Fibroblast of gingiva (primary cell): ENCODE measurements around the gene TGFBR3.
A peak's percentile ranks its signal among the peaks of the same experiment; 100 is the strongest.

Experiments used
- DNase-seq: peaks from one replicate; pipeline ENCODE4 v3.0.0-alpha.2; 2011; ENCODE audit warnings: low read depth

TGFBR3 gene

DNA sequence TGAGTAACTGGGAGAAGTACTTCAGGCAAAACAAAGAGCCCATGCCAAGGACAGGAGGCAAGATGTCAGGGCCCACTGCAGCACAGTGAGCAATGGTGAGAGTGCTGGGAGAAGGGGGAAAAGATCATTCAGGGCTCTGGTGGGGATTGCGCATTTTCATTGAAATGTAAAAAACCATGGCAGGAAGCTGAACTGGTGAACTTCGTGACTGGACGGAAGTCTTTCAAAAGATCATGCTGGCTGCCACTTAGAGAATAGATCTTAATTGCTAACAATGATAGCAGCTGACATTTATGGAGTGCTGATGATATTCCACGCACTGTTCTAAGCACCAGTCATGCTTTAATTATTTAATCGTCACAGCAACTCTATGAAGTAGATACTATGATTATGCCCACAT is 107.0 kb downstream of the TGFBR3 start:
- DNase-seq = no peak

DNA sequence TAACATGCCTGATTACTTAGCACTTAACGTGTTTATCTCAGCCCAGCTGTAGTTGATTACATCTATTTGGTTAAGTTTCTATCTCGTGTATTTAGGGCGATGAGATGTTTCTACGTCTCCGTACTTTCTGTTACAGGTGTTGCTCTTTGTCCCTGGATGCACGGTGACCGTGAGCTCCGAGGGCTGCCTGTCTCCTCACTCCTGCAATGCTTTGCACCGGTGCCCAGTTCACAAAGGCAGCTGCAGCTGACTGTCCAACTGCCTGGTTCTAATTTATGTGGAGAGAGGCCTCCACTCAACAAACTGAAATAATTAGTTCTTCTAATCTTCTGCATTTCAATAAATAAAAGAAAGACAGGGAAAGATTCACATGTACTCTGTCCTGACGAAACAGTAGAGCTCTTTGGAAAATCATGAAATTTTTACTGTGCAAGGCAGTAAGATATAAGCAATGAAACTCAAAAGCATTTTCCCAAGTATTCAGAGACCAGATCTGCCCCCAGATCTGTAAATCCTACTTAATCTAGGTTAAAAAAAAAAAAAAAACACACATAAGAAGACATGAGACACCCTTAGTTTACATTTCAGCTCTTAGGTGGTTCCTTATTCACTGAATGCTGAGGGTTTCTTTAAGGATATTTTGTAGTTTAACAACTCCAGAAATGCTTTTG is 108.2 kb downstream of the TGFBR3 start:
- DNase-seq = no peak

DNA sequence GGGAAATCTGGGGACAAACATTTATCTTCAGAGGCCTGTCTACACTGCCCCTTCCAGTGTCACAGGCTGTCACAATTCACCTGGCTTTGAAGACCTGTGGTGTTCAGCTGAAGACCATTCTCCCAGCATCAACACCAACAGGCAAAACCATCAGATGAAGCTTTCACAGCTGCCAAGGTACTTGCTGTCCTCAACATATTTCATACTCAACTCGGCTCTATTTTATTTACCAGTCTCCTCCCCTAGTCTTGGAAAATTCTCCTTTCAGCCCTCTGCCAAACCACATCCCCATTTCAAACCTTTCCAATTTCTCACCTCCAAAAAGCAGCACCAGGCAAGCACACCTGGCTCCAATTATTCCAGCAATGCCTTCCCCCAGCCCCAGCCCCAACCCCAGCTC is 108.8 kb downstream of the TGFBR3 start:
- DNase-seq = no peak

DNA sequence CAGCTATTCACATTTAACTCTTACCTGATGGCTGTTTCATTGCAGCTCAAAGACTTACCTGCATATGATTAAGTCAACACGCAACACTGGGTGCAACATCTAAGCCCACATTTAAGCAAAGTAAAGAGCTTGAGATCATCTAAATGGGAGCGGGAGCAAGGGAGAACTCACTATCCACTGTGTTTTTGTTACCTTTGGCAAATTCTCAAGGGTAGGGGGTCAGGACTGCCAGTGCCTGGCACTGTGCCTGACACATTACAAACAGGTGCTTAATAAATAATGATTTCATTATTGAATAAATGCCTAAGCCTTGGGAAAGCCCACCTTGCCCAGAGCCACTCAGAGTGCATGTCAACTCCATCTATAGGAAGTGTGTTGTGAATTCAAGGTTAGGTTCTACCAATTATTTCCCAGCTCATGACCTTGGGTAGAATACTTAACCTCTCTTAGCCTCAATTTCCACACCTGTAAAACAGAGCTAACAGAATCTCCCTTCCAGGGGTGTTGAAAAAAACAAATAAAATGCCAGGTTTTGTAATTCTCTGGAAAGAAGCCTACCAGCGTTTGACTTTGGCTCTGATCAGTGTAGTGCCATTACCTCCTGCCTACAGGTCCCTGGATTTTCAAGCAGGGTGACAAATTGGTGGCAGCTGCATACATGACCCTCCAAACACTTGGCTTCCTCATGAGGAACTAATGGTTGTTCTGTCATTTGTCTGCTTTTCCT is 109.7 kb downstream of the TGFBR3 start:
- DNase-seq = no peak

DNA sequence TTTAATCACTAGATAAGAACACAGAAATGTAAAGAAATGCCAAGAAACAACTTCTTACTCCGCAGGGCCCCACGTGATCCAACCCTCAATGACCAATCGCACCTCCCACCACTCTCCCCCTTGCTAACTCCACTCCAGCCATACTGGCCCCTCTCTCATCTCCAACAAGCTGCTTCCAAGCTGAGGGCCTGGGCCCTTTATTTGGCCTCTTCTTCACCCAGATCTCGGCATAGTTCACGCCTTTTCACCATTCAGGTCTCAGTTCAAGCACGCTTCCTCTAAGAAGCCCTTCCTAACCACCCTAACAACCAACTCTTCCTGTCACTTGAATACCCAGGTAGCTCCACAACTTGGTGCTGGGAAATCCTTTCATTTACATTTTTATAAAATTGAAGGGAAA is 110.7 kb downstream of the TGFBR3 start:
- DNase-seq = no peak

DNA sequence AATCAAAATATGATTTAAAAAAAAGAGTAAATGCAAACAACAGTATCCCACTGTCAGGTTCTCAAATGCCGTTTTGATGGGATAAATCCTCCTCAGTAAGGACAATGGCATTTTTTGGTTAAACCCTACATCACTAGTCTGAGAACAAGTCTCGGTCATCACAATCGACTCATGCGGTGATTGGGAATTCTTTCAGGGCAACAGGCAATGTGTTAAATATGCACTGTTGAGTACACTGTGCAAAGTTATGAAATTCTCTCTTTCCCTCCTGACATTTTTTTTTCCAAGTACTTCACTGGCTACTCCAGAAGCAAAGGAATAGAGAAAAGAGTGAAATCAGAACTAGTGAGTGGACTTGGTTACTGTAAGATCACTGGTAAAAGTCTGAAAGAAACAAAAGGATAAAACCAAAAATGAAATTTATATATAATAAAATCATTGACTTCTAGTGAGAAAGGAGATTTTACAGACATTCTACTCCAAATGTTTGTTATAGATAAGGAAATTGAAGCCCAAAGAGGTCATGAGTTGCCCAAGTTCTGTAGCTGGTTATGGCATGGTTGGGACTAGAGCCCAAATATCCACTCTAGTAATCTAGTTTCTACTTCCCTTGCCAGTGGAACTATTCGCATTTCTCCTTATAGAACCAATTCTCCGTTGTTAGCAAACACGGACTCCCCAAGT is 111.3 kb downstream of the TGFBR3 start:
- DNase-seq = peak; percentile 49

DNA sequence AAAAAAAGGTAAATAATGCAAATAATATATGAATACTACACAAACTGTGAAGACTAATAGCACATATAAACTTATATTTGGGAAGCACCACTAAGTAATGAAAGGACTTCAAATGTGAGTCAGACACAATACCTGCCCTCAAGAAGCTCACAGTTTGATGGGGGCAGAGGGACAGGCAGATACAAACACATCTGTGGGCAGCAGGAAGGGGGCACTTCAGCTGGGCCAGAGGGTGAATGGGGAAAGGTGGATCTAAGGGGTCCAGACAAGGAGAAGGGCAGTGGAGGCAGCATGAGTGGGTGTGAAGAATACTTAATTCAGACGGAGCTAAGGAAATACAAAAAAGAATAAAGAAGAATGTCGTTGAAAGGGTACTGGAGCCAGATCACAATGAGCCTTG is 114.2 kb downstream of the TGFBR3 start:
- DNase-seq = no peak

DNA sequence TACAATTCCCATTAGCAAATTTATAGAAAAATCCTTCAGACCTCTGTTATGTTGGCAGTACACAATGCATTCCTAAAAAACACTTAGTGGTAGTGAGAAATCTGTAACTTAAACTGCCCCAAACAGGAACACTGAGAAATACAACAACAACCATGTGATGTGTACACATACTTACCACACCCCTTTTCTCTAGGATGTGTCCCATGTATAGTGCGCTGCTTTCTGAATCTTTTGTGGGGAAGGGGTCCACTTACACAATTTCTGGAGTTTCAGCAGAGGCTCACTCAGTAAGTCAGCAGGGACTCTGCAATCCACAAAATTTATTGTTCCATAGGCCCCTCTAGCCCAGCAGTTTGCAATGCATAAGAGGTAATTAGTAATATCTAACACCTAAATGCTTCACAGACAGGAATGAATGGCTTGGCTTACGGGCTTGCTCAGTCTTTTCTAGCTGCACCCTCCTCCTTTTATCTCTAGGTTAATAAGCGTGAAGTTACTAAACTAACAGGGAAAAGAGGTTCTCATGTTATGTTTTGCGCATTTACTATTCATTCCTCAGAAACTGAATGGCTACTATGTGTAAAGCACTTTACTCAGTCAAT is 115.2 kb downstream of the TGFBR3 start:
- DNase-seq = no peak

DNA sequence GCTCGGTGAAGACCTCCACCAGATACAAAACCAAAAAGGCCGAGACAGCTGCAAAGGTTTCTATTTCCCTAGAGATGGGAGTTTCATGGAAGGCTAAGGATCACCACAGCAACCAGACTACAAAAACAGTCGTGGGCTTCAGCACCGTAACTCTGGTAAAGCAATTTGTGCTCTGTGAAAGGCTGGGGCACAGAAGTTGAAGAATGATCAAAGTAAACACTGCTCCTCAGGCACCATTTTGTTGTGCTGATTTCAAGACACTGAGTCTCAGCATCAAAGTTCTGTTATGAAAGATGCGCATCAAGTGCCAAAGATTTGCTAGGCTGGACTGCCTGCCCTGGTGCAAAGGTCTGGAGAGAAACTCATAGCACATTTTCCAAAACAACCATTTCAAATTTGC is 116.2 kb downstream of the TGFBR3 start:
- DNase-seq = no peak

DNA sequence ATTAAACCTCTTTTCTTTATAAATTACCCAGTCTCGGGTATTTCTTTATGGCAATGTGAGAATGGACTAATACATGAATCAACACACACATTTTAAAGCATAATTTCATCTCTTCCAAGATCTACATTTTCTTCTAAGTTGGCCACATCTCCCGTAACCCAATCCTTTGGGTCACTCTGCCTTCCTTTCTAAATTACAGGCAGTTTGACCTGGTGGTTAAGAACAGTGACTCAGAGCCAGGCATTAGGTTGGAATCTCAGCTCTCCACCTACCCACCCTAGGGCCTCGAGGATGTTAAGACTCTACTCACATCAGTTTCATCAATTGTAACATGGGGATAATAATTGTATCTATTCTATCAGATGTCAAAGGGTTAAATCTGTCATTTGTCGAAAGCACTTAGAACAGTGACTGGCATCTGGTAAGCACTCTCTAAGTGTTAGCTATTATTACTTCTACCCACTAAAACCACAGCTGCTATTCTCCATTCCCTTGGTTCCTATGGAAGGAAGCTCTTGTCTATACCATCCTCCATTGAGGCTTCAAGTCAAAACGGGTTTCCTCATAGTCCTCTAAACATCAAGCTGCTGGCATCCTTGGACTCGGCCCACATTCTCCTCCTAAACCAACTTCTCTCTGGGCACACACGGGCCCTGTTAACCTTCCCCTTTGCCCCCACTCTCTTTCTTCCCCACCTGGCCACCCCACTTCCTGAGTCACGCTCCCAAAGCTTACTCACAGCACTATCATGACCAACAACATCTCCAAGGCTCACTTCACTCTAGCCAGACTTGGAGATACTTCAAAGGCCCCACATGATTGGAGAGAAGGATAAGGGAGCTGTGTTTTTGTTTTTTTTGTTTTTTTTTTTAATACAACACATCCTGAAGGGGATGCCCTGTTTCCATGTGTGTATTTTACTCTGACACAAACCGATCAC is 116.9 kb downstream of the TGFBR3 start:
- DNase-seq = no peak

DNA sequence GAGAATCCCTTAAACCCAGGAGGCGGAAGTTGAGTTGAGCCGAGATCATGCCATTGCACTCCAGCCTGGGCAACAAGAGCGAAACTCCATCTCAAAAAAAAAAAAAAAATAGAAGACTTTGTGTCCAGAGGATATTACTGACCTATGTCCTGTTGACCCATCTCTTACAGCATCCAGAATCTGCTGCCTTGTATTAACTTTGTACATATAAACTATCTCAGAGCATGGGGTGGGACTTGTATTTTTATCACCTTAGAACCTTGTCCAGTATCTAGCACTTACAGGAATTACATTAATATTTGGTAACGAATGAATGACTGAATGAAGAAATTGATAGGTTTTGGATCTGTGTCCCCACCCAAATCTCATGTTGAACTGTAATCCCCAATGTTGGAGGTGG is 117.8 kb downstream of the TGFBR3 start:
- DNase-seq = no peak

DNA sequence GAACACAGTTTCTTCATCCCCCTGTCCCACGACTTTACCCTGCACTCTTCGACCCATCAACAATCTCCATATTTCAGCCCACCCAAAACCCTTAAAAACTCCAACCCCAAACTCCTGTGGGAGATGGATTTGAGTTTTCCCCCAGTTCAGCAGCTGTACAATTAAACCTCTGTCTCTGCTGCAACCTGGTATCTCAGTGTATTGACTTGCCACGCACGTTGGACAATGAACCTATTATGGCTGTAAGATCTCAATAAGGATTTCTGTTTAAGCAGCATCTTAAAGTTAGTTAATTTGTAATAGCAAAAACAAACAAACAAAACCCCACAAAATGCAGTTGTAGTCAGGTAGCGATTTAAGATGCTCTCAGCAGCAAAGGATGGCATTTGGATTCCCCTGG is 119.1 kb downstream of the TGFBR3 start:
- no peak for DNase-seq

DNA sequence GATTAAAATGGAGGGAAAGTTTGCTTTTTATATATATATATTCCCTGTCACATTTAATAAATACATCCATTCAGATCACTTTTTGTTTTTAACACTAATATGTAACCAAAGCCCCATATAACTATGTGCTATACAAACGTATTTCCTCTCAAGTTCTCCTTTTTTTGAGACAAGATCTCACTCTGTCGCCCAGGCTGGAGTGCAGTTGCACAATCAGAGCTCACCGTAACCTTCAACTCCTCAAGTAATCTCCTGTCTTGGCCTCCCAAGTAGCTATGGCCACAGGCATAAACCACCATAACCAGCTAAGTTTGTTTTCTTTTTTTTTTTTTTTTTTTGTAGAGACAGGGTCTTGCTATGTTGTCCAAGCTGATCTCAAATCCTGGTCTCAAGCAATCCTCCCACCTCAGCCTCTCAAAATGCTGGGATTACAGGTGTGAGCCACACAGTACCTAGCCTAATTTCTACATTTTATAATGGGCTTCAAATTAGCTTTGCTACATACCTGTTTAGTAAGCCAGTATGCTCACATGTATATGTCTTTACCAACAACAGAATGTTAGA is 120.0 kb downstream of the TGFBR3 start:
- no peak for DNase-seq

DNA sequence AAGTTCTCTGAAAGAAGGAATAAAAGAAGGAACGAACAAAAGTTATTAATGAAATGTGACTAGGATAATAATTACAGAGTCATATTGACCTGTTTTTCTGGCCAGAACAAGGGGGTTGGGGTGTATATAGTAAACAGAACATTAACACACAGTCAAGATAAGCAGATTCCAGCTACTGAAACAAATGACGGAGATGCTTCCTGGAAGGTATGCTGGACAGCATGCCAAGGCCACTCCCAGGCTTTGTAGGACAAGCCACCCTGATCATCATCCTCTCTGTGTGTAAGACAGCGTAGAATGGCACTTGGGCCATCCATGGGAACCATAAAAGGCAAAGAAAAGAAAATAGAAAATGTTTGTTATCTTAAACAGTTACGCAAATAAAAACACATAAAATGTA is 120.7 kb downstream of the TGFBR3 start:
- DNase-seq = no peak

DNA sequence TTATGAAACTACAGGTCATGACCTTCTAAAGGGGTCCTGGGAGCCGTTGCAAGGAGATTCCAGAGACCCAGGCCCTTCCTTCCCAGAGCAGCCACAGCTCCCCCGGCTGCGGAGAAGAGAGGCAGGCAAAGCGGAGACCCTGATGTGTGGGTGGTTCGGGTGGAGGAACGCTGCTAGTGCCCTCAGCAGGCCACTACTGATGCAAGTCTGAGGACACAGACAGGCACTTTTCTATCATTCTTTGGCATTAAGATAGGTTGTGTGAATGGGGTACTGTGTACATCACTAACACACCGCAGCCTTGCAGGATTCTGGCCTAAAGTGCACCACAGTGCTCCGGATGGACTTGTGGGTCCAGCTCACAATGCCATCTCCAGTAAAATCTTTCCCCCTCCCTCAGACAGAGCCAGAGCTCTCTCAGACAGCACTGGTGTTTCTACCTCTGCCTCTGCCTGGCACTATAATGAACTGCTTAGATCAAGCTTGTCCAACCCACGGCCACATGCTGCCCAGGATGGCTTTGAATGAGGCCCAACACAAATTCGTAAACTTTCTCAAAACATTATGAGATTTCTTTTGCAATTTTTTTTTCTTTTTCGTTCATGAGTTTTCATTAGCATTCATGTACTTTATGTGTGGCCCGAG is 121.4 kb downstream of the TGFBR3 start:
- DNase-seq = no peak

DNA sequence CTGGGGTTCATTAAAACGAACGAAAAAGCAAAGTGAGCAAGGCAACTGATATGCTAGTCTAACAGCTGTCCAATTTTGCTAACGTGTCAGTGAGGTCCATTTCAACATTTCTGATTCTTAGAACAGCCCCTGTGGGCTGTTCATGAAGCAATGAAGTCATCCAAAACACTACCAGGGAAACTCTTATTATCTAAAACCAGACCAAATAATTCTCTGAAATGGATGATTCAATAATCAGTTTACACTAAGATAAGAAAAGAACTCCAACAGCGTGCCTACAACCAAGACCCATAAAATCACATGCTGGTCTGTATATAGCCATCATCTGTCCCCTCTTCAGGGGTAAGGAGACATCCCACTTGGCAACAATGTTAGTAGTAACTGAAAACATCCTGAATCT is 122.7 kb downstream of the TGFBR3 start:
- no peak for DNase-seq

DNA sequence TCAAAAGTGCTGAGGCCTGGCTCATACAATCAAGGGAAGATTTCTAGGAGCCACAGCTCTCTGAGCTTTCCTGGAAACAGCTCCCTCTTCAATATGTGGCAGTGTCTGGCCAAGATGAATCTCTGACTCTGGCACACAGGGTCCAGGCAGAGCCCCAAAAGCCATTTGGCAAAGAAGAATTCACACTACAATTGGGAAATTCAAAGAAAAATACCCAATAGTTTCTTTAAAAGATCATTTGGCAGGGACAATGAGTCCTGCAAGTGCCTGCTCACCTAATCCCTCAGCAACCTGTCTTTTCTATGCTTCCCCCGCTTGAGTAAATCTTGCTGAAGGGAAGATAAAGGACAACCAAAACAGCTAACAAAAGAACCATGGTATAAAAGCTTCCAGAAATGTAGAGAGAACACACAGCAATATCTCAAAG is 124.6 kb downstream of the TGFBR3 start:
- DNase-seq = no peak

DNA sequence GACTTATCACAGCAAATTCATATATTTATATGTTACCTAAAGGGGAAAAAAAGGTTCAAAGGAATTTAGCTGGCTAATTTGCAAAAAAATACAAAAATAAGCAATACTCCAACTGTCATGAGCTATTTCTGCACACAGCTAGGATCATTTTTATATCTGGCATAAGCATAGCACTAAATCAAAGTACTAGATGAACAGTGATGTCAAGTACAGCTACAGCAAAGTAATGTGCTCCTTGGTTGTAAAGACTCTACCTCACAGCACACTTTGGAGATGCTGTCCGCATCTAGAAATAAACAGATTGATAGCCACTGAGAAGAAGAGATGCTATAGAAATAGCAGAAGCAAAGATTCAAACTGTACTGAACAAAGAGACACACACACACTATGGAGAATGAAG is 125.4 kb downstream of the TGFBR3 start:
- DNase-seq = no peak

DNA sequence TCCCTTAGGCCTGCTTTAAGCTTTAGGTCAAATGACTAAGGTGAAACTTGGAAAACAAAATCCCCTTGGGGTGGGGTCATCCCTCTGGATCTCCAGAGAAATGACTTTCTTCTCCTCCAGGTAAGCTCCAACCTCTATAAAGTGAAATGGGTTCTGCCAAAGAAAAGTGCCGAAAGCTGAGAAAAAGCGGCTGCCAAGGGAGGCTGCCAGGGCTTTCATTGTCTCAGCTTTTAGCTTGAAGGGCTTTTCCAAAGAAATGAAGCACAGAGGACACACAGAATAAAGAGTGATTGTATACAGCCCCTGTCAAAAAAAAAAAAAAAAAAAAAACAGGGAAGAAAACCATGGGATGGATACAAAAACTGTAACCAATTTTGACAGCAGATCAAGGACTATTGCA is 126.9 kb downstream of the TGFBR3 start:
- no peak for DNase-seq

DNA sequence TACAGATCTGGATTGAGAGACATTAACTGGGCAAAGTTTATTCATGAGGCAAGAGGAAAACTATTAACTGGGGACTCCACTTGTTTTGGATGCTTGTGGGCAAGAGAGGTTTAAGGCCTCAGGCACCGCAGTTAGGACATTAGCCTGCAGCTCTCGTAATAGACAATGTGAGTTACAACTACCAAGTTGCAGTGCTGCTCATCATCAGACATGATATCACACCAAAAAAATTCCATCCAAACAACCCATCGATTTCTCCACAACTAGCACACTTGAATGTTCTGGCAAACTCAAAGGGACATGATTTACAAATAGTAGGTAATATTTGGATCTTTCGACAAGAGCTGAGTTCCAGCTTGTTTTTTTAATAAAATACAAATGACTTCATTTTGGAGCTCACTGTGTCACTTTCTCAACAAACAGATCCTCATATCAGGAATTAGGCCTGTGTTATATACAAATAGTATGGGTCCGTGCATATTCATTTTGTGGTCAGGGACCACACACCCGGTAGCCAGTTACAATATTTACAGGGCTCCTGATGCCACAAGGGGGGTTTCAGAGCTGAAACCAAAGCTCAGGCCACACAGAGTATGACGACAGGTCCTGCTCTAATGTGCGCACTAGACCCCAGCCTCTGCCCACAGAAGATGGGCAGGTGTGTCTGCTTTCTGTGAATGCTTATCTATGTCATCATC is 128.0 kb downstream of the TGFBR3 start:
- DNase-seq = peak; percentile 91
